Muscle of arm (tissue), 12 donors: ENCODE results near the gene CTLA4. TPM values are rescaled to one million over a fixed set of nuclear protein-coding genes. Genes with fewer than 3 reads are reported as not detected.
A peak's percentile ranks its signal among the peaks of the same experiment; 100 is the strongest.

Source experiments
- DNase-seq: peaks from one replicate; pipeline ENCODE4 v3.0.0-alpha.2; 2013
- polyA plus RNA-seq, 12 donors: library from polyadenylated mRNA; unstranded; fragments of 120-200 nt; gene quantifications; one replicate each; pipeline ENCODE4 v1.2.1, GENCODE V29; 2013; ENCODE audit not compliant: insufficient read length in 12 of 12

The CTLA4 gene
- polyA plus RNA-seq, 12 donors: 0.09 to 1.4 (median 0.34) TPM; not detected in 2

DNA sequence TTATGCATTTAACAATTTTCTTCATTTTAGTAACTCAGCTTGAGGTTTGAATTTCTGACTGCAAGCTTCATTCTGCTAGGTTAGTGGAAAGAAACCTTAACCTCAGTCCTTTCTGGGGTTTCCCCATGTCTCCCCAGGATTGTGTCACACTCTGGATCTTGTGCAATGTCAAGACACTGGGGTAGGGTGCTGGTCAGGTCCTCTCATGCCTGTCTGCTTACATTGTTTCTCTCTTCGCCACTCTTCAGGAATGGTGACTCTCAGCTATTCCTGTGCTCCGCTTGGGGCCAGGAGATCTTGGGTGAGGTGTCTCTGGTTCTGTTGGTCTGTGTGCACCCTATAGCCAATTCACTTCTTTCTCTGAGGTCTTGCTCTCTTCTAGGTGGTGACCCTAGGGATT, 23.9 kb downstream of the CTLA4 start:
- no peak for DNase-seq

DNA sequence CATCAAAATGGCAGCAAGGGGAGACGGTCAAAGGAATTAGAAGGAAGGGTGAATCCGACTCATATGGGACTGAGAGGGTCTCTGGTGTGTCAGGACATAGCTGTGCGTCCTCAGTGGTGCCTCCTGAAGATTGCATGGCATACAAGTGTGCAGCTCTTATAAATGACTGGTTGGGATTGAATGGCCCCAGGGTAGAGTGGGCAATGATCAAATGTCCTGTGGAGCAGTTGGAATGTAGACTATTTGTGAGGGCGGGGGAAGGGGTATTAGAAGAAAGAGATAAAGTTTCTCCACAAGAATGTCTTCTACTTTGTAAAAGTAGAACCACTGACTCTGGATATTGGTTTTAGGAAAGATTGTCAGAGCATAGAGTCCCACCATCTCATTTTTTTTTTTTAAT, 24.6 kb downstream of the CTLA4 start:
- no peak for DNase-seq

DNA sequence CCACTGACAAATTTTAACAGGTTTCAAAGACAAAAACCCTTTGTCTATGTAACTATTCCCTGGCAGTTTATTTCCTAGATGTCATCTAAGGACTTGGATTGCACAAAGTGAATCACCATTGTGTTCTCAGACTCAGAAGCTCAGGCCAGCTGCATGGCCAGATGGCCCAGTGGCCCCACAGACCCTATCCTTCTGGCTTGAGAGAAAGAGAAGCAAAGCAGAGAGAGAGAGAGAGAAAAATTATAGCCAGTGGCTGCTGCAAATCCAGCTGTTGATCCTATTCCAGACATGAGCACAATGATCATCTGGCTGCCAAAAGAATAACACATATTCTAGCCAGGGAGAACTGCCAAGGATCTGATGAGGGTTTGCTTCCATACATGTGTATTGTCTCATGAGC, 25.8 kb downstream of the CTLA4 start:
- peak; percentile 92 for DNase-seq

DNA sequence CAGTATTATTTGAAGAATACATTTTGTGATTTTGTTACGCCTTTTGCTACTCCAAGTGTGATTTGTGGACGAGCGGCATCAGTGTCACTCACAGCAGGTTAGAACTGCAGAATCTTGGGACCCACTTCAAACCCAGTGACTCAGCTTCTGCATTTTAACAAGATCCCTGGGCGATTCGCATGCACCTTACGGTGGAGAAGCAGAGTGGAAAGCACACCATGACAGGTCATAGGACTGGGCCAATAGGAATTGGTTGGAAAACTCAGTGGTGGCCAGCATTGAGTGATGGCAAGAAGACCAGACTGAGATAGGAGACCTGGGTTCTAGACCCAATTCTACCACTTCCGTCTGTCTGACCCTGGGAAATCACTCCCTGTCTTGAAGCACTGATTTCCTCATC, 26.3 kb downstream of the CTLA4 start:
- no peak for DNase-seq

DNA sequence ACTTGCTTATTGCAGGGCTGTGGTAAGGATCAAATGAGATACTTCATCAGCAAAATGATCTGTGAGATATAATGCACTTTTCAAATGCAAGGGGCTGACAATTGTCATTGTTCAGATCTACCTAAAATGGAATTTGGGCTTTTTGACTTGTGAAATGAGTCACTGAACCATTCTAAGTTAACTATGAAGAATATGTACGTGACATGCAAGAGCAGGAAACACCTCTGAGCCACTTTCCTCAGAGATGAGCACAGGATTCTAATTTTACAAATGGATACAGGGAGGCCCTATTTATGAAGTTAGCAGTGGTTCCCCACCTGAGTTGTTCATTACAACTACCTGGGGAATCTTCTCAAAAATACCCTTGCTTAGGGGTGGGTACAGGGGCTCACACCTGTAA, 26.7 kb downstream of the CTLA4 start:
- DNase-seq: no peak

DNA sequence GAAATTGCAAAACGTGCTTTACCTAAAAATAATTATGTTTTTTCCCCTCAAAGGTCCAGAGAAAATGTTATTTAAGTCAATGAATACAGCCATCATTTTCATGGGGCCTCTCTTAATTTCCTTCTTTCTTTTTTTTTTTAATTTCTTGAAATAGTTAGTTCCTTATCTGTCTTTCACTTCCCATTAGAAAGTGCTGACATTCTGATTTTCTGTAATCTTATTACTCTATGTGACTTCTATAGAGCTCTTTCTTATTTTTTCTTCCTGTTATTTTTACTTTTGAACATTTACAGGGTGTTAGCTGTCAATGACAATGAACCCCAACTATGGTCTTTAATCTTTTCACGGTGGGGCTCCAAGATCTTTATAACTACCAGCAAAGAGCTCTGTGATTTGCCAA, 30.0 kb downstream of the CTLA4 start:
- no peak for DNase-seq

DNA sequence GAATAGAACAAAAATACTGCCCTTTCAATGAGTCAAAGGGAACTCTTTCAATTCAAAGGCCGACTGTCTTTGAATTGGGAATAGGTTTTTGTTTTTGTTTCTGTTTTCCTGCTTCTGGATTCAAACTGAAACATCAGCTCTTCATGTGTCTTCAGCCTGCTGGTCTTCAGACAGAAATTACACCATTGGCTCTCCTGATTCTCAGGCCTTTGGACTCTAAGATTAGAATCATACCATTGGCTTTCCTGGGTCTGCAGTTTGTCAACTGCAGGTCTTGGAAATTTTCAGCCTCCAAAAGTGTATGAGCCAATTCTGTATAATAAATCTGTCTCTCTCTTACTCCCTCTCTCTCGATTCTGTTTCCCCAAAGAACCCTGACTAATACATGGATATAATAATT, 31.1 kb downstream of the CTLA4 start:
- no peak for DNase-seq

DNA sequence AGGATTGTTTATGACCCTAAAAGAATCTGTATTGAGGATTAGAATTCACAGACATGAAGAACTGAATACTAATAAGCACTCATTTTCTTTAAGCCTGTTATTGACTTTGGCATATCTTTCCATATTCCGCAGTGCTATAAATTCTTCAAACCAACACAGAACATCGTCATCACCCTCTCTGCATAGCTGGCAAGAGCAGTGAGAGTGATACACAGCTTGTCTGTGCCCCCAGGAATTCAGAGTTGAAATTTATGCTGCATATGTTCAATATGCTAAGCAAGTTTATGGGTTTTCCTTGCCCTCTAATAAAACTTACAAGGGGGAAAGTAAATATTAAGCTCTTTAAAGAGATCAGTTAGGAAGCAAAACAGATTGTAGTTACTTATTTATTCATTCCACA, 32.7 kb downstream of the CTLA4 start:
- no peak for DNase-seq

DNA sequence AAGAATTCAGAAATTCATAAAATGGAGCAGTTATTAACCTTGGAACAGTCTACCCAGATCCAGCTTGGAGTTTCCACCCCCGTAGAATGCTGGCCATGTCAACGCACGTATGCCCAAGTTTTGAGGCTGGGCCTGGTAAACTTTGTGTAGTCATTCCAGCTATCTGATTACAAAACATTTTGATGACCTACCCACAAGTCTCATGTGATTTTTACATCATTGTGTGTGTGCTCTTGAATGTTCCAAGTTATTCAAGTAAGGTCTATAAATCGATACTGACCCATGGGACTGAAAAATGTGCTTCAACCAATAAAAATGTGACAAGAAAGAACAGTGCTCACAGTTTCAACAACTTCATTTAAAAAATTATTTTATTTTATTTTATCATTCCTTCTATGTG, 36.5 kb downstream of the CTLA4 start:
- no peak for DNase-seq

DNA sequence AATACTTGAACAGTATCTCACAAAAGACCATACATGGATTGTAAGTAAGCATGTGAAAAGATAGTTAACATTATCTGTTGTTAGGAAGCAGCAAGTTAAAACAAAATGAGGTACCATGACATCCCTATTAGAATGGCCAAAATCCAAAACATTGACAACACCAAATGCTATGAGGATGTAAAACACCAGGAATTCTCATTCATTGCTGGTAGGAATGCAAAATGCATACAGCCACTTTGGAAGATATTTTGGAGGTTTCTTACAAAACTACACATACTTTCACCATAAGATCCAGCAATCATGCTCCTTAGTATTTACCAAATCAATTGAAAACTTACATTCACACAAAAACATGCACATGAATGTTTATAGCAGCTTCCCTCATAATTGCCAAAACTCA, 38.1 kb downstream of the CTLA4 start:
- DNase-seq: no peak

DNA sequence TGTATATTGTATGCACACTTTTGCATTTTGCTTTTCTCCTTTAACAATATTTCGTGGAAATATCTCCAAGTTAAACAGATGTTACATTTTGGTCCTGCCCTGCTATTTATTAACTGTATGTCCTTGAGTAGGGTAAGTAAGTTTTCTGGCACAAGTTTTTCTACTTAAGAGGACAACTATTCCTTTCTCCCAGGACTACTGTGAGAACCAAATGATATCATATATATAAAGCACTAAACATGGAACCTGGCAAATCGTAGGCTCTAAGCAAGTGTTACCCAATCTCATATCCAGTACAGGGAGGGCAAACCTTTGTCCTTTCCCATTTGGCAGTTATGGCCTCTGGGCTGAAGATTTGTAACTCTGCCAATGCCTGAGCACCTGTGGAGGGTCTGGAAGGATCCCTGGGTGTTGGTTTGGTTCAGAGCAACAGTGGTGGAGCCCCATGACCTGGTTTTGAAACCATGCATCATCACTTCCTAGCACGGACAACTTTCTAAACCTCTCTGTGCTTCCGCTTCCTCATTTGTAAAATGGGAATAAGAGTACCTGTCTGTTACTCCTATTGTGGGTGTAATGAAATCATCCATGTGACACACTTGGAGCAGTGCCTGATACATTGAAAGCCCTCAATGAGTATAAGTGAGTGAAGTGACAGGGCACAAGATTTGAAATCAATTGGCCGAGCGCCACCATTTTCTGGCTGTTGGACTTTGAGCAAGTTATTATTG, 40.7 kb downstream of the CTLA4 start:
- DNase-seq: no peak

DNA sequence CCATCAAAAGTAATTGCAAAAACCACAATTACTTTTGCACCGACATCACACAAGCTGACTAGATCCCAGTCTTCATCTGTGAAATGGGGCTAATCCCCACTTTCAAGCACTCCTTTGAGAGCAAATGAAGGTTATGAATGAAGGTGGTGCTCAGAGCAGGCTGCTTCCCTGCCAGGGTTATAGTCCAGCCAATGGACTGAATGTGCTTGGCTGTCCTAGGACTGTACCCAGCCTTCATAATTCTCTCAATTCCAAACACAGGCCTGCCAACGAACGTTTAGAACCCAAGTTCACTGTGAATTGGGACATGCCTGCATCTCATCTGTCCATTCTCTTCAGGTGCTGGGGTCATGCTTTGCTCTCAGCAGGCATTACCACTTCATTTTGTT, 41.2 kb downstream of the CTLA4 start:
- no peak for DNase-seq

DNA sequence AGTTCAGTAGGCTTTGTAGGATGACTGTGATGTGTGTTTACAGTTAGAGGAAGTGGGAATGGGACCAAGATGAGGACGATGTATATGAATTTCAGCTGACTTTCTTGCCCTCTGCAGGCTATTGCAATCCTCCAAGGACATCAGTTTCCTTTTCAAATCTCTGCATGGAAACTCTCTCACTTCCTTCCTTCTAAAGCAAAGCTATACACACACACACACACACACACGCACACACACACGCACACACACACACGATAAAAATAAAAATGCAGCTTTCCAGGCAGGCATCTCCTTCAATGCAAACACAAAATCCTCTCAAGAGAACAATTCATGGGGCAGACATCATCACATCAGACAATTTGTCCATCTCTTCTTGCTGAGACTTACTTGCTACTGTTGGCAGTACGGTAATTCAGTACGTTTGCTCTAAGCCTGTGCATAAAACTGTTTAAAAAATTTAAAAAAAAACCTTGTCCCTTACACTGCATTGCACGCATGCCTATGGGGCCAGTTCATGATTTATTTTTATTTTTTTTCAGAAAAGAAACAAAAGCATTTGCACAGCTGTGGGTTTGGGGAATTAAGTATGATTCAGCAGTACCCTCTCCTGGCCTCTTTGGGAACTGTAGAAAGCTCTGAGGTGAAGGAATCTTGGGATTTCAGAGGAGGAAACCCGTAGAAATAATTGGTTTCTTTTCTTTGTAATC, 41.8 kb downstream of the CTLA4 start:
- peak; percentile 82 for DNase-seq

DNA sequence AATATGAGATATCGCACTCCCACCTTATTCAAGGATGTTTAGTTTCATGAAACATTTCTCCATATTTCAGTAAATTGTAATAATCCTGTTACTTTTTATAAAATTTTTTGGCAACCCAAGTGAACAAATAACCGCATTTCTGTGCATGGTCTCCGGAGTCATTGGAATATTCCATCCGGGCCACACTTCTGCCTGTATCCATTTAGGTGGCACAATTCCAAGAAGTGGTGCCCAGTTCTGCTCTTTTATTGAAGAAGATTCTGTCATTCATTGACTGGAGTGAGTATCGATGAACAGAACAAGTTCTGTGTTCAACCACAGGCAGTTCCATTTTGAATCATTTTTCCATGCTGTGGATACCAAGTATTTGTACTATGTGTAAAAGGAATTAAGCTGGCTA, 42.4 kb downstream of the CTLA4 start:
- no peak for DNase-seq

DNA sequence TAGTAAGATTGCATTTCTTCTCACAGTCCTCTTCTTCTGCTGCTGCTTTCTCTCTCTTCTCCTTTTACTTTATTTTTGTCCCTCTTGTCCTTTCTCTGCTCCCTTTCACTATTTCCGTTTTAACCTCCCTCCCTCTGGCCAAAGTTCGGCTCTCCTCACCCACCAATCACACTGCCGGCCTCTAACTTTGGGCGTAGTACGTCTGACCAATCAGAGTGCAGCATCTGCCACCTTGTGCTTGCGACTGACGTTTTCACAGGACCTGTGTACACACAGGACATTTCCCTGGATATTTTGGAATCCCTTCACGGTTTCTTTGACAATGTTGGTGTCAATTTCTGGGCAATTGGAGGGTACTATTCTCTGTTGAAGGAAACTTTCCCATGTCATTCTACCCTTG, 46.4 kb downstream of the CTLA4 start:
- no peak for DNase-seq

DNA sequence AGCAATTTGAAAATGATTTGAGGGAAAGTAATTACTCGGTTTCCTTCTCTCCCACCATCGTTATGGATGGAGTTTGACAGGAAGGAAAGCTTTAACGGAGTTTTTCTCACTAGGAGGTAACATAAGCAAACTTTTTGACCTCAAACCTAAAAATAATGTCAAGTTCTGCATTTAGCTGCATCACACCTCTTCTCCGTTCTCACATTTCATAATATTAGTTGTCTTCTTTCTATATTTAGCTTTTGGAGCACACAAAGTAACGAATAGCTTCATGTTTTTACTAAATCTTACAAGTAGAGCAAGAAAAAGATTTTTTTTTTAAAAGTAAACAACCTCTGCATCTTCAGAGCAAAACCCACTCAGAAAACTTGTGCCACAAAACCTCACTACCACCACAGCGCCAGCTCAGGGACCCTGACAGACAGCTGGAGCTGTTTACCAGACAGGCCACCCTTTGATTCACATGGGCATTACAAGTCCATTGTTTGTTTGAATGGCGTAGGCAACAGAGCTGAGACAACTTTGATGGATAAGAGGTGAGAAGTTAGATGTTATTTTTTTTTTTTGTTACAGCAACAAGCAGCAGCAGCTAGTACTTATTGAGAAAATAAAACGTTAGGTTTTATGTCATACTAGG, 47.1 kb downstream of the CTLA4 start:
- no peak for DNase-seq

DNA sequence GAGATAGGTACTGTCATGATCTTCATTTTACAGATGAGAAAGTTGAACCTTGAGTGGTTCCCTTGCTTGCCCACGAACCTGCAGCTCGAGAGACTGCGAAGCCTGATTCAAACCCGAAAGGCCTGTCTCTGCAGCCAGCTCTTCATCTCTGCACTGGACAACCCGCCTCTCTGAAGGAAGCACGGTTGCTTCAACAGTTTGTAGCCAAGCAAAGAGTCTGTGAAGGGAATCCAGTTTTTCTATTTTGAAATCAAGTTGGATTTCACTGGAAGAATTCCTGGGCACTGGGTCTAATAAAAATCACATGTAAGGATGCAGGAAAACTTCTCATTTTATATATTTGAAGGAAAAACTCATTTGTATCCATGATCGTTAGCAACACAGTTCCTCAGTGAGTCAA, 47.7 kb downstream of the CTLA4 start:
- DNase-seq: peak; percentile 68

DNA sequence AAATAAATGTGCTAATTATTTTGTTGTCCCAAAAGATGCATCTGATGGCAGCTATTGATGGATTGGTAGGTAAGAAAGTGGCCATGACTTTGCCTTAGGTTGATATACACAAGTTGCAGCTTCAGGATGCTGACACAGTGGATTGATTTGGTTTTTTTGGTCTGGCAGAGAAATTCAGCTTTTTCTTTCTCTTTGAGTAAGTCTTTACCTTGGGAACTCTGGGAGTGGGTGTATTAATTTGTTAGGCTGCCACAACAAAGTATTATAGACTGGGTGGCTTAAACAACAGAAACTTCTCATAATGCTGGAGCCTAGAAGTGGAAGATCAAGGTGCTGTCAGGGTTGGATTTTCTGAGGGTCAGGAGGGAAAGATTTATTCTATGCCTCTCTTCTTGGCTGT, 49.2 kb downstream of the CTLA4 start:
- DNase-seq: no peak

DNA sequence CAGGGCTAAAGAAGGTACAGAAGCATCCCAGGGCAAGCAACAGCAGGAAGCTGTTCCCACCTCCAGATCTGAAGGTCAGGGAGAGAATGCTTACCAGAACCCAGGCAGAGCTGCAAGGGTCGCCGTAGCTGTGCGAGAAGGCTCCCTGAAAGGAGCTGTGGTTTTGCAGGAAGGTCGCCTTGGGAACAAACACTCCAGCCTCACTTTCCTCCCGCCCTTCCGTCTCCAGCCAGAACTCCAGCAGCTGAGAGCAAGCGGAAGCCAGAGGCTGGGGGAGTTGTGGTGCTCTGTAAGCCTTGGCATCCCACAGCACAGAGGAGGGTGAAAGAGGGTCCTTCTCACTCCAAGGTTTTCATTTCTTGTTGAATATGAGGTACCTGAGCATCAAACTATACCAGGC, 50.7 kb downstream of the CTLA4 start:
- DNase-seq: no peak

DNA sequence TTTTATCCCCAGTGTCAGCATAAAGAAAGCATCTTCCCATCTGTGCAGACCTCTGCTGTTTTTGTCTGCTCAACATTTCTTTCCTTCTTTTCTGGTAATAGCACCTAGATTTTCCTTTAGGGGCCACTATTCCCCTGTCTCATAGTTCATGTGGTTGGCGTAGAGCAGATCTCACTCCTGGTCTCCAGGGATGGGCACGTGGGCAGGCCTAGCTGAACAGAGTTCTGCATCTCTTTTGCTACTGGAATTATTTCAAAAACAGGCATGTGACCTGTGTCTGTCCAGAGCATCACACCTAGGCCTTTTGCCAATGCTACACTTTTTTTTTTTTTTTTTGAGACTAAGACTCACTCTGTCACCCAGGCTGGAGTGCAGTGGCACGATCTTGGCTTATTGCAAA, 51.3 kb downstream of the CTLA4 start:
- DNase-seq: no peak
